ENCODE data around the gene CIZ1.
A peak's percentile ranks its signal among the peaks of the same experiment; 100 is the strongest.
"Not testable (repeated sequence)": the region's sequence is repeated elsewhere in the genome, so short reads cannot be mapped to it uniquely, and the experiment has no call there.

Gene CIZ1

GRCh38 chr9:128145536-128145935 is 45.8 kb downstream of the CIZ1 start:
- Histone ChIP-seq H3K9ac (no peak overlapping the region), H3K27ac (no peak overlapping the region), H3K4me1 (peaks cover 32% of the 10 kb centered on the region), H4K20me1 (no peaks in the 10 kb centered on the region), H3K4me3 (no peak overlapping the region), H3K4me2 (peak overlapping the region; percentile 71), H3K36me3 (no peaks in the 10 kb centered on the region), H3K27me3 (no peaks in the 10 kb centered on the region), H3K9me3 (no peaks in the 10 kb centered on the region)
- TF ChIP-seq Cebpa-rat (IDR thresholded peaks at IDR 0.05) = no peak

- H3K9ac ChIP-seq = no peak overlapping the region
- no peak overlapping the region for H3K4me2 ChIP-seq
Measured at GRCh38 chr9:128144239-128145181, 46.9 kb downstream of the CIZ1 start.

GRCh38 chr9:128143525-128144238 is 47.7 kb downstream of the CIZ1 start:
- Histone ChIP-seq H3K36me3 (no peaks in the 10 kb centered on the region), H4K20me1 (no peaks in the 10 kb centered on the region), H3K9ac (no peak overlapping the region), H3K4me2 (no peak overlapping the region), H3K27me3 (no peaks in the 10 kb centered on the region), H3K27ac (no peak overlapping the region), H3K4me3 (no peak overlapping the region), H3K9me3 (no peaks in the 10 kb centered on the region), H3K4me1 (peaks cover 32% of the 10 kb centered on the region)
- no peak for TF ChIP-seq Cebpa-rat (IDR thresholded peaks at IDR 0.05)

More at GRCh38 chr9:128144239-128145181, 46.9 kb downstream of the CIZ1 start:
- Histone ChIP-seq H4K20me1 (no peaks in the 10 kb centered on the region), H3K4me1 (peaks cover 32% of the 10 kb centered on the region), H3K9me3 (no peaks in the 10 kb centered on the region), H3K27me3 (no peaks in the 10 kb centered on the region), H3K36me3 (no peaks in the 10 kb centered on the region), H3K27ac (no peak overlapping the region), H3K4me3 (no peak overlapping the region)
- TF ChIP-seq Cebpa-rat (IDR thresholded peaks at IDR 0.05) = no peak

GRCh38 chr9:128142596-128142995 is 48.8 kb downstream of the CIZ1 start:
- Histone ChIP-seq H4K20me1 (no peaks in the 10 kb centered on the region), H3K9ac (no peak overlapping the region), H3K4me1 (peaks cover 32% of the 10 kb centered on the region), H3K27ac (no peak overlapping the region), H3K27me3 (peaks cover 8% of the 10 kb centered on the region), H3K4me3 (no peak overlapping the region), H3K36me3 (no peaks in the 10 kb centered on the region), H3K4me2 (no peak overlapping the region), H3K9me3 (no peaks in the 10 kb centered on the region)
- TF ChIP-seq Cebpa-rat (IDR thresholded peaks at IDR 0.05) = no peak

GRCh38 chr9:128142061-128142460 is 49.3 kb downstream of the CIZ1 start:
- H3K36me3 ChIP-seq = no peaks in the 10 kb centered on the region
- H3K27me3 ChIP-seq = peaks cover 13% of the 10 kb centered on the region
- no peak for TF ChIP-seq Cebpa-rat (IDR thresholded peaks at IDR 0.05)
- peaks cover 32% of the 10 kb centered on the region for H3K4me1 ChIP-seq
- H3K4me3 ChIP-seq = no peak overlapping the region
- H3K9ac ChIP-seq = no peak overlapping the region
- no peak overlapping the region for H3K27ac ChIP-seq
- no peaks in the 10 kb centered on the region for H3K9me3 ChIP-seq
- no peaks in the 10 kb centered on the region for H4K20me1 ChIP-seq
- peak overlapping the region; percentile 10; the same call in 1 of the 2 replicates for H3K4me2 ChIP-seq

GRCh38 chr9:128141604-128142003 is 49.8 kb downstream of the CIZ1 start:
- Histone ChIP-seq H3K9ac (no peak overlapping the region), H3K27me3 (peaks cover 18% of the 10 kb centered on the region), H3K4me3 (no peak overlapping the region), H4K20me1 (no peaks in the 10 kb centered on the region), H3K4me2 (no peak overlapping the region), H3K9me3 (no peaks in the 10 kb centered on the region), H3K36me3 (no peaks in the 10 kb centered on the region), H3K27ac (no peak overlapping the region), H3K4me1 (peaks cover 27% of the 10 kb centered on the region)
- TF ChIP-seq Cebpa-rat (IDR thresholded peaks at IDR 0.05) = no peak

GRCh38 chr9:128139621-128140020 is 51.8 kb downstream of the CIZ1 start:
- H3K4me1 ChIP-seq = peaks cover 16% of the 10 kb centered on the region
- no peak overlapping the region for H3K4me2 ChIP-seq
- no peaks in the 10 kb centered on the region for H3K36me3 ChIP-seq
- H3K9ac ChIP-seq = no peak overlapping the region
- no peak overlapping the region for H3K4me3 ChIP-seq
- H3K27ac ChIP-seq = no peak overlapping the region
- no peaks in the 10 kb centered on the region for H3K9me3 ChIP-seq
- no peaks in the 10 kb centered on the region for H4K20me1 ChIP-seq
- H3K27me3 ChIP-seq = peaks cover 37% of the 10 kb centered on the region
- no peak for TF ChIP-seq Cebpa-rat (IDR thresholded peaks at IDR 0.05)

GRCh38 chr9:128138001-128138400 is 53.4 kb downstream of the CIZ1 start:
- H3K4me3 ChIP-seq = no peak overlapping the region
- H4K20me1 ChIP-seq = no peaks in the 10 kb centered on the region
- H3K36me3 ChIP-seq = no peaks in the 10 kb centered on the region
- H3K27ac ChIP-seq = no peak overlapping the region
- peaks cover 53% of the 10 kb centered on the region for H3K27me3 ChIP-seq
- no peaks in the 10 kb centered on the region for H3K9me3 ChIP-seq
- H3K4me2 ChIP-seq = no peak overlapping the region
- no peak for TF ChIP-seq Cebpa-rat (IDR thresholded peaks at IDR 0.05)
- H3K4me1 ChIP-seq = peaks cover 16% of the 10 kb centered on the region
- H3K9ac ChIP-seq = no peak overlapping the region

- H3K4me3 ChIP-seq = no peak overlapping the region
- H3K27me3 ChIP-seq = peaks cover 62% of the 10 kb centered on the region
- no peaks in the 10 kb centered on the region for H3K36me3 ChIP-seq
- H3K9ac ChIP-seq = no peak overlapping the region
- peaks cover 10% of the 10 kb centered on the region for H3K4me1 ChIP-seq
- TF ChIP-seq Cebpa-rat (IDR thresholded peaks at IDR 0.05) = no peak
- no peaks in the 10 kb centered on the region for H4K20me1 ChIP-seq
- H3K27ac ChIP-seq = no peak overlapping the region
- no peaks in the 10 kb centered on the region for H3K9me3 ChIP-seq
- no peak overlapping the region for H3K4me2 ChIP-seq
Measured at GRCh38 chr9:128136816-128137793, 54.3 kb downstream of the CIZ1 start.

GRCh38 chr9:128135561-128135960 is 55.8 kb downstream of the CIZ1 start:
- Histone ChIP-seq H3K4me2 (peak overlapping the region; percentile 17; the same call in 1 of the 2 replicates), H3K27me3 (peaks cover 72% of the 10 kb centered on the region)
- H3K9me3 ChIP-seq, H4K20me1 ChIP-seq, H3K36me3 ChIP-seq, H3K4me1 ChIP-seq, H3K9ac ChIP-seq, H3K4me3 ChIP-seq, H3K27ac ChIP-seq: not testable (repeated sequence)

- not testable (repeated sequence) for H4K20me1 ChIP-seq, H3K9me3 ChIP-seq, H3K4me2 ChIP-seq, H3K9ac ChIP-seq, H3K27ac ChIP-seq, H3K4me3 ChIP-seq, H3K36me3 ChIP-seq
- Histone ChIP-seq H3K27me3 (peaks cover 60% of the 10 kb centered on the region), H3K4me1 (peaks cover 17% of the 10 kb centered on the region)
Measured at GRCh38 chr9:128132139-128132538, 59.2 kb downstream of the CIZ1 start.

GRCh38 chr9:128131346-128131745 is 60.0 kb downstream of the CIZ1 start:
- Histone ChIP-seq H3K27me3 (peaks cover 52% of the 10 kb centered on the region), H3K4me1 (peaks cover 23% of the 10 kb centered on the region)
- not testable (repeated sequence) for H3K27ac ChIP-seq, H3K9ac ChIP-seq, H4K20me1 ChIP-seq, H3K36me3 ChIP-seq, H3K4me2 ChIP-seq, H3K9me3 ChIP-seq, H3K4me3 ChIP-seq

- not testable (repeated sequence) for H3K4me2 ChIP-seq, H3K4me3 ChIP-seq, H3K9ac ChIP-seq, H3K36me3 ChIP-seq, H3K27ac ChIP-seq, H3K9me3 ChIP-seq, H4K20me1 ChIP-seq
- Histone ChIP-seq H3K27me3 (peaks cover 45% of the 10 kb centered on the region), H3K4me1 (peaks cover 27% of the 10 kb centered on the region)
Measured at GRCh38 chr9:128130651-128131050, 60.7 kb downstream of the CIZ1 start.
